Astrocyte (in vitro differentiated cells and primary cell): Measurements from ENCODE around the gene L1CAM.

Experiments
- EZH2 ChIP-seq: IDR thresholded peaks from 2 replicates; pipeline ENCODE4 v1.6.1; 2012; ENCODE audit warnings: mild to moderate bottlenecking, low read length, inconsistent platforms; ENCODE audit not compliant: insufficient read depth
- TF ChIP-seq, protein P1 (sequence below): IDR thresholded peaks from 2 replicates; pipeline ENCODE4 v1.5.1; 2011; ENCODE audit warnings: low read depth, mild to moderate bottlenecking, inconsistent platforms, low read length, moderate library complexity; ENCODE audit not compliant: insufficient read depth

- TF ChIP-seq, protein P1, sequence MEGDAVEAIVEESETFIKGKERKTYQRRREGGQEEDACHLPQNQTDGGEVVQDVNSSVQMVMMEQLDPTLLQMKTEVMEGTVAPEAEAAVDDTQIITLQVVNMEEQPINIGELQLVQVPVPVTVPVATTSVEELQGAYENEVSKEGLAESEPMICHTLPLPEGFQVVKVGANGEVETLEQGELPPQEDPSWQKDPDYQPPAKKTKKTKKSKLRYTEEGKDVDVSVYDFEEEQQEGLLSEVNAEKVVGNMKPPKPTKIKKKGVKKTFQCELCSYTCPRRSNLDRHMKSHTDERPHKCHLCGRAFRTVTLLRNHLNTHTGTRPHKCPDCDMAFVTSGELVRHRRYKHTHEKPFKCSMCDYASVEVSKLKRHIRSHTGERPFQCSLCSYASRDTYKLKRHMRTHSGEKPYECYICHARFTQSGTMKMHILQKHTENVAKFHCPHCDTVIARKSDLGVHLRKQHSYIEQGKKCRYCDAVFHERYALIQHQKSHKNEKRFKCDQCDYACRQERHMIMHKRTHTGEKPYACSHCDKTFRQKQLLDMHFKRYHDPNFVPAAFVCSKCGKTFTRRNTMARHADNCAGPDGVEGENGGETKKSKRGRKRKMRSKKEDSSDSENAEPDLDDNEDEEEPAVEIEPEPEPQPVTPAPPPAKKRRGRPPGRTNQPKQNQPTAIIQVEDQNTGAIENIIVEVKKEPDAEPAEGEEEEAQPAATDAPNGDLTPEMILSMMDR, result no peak
- TF ChIP-seq EZH2, result no peak
Measured at GRCh38 chrX:153814591-153815315, 71.2 kb downstream of the L1CAM start.
